Breast epithelium (tissue), 3 donors: ENCODE measurements around the gene SARM1.

Experiments
- POLR2A ChIP-seq: fragments of 450-650 bp; IDR thresholded peaks from one replicate; pipeline ENCODE4 v1.6.1; 2016; ENCODE audit warnings: antibody characterized with exemption, mild to moderate bottlenecking, moderate library complexity
- POLR2AphosphoS5 ChIP-seq, 3 donors: sonication (generic); formaldehyde crosslinking; IDR thresholded peaks; one replicate each; pipeline ENCODE4 v1.6.1; 2017; ENCODE audit warnings: antibody characterized with exemption in 3 of 3
- TF ChIP-seq, protein P1 (sequence below), 3 donors: fragments of 450-650 bp; IDR thresholded peaks; one replicate each; pipeline ENCODE4 v1.5.1; 2016 to 2017; ENCODE audit warnings: antibody characterized with exemption in 3 of 3, mild to moderate bottlenecking in 3 of 3, moderate library complexity in 3 of 3

DNA sequence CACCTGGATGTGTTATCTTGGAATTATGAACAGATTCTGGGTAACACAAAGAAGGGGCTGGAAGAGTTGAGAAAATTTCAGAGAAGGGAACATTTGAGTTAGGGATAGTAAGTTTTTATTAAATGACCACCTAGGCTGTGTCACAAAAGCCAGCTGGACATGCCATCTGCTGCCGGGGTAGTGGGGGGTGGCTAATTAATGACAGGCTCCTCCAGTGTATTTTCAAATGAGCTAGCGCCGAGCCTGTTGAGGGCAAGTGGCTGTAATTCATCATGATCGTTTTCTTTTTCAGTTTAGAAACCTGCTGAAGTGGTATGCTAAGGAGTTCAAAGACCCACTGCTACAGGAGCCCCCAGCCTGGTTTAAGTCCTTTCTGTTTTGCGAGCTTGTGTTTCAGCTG is 46.3 kb upstream of the SARM1 start:
- TF ChIP-seq, protein P1, sequence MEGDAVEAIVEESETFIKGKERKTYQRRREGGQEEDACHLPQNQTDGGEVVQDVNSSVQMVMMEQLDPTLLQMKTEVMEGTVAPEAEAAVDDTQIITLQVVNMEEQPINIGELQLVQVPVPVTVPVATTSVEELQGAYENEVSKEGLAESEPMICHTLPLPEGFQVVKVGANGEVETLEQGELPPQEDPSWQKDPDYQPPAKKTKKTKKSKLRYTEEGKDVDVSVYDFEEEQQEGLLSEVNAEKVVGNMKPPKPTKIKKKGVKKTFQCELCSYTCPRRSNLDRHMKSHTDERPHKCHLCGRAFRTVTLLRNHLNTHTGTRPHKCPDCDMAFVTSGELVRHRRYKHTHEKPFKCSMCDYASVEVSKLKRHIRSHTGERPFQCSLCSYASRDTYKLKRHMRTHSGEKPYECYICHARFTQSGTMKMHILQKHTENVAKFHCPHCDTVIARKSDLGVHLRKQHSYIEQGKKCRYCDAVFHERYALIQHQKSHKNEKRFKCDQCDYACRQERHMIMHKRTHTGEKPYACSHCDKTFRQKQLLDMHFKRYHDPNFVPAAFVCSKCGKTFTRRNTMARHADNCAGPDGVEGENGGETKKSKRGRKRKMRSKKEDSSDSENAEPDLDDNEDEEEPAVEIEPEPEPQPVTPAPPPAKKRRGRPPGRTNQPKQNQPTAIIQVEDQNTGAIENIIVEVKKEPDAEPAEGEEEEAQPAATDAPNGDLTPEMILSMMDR (IDR thresholded peaks at IDR 0.05) = no peak
- TF ChIP-seq POLR2A = no peak
- no peak for TF ChIP-seq POLR2AphosphoS5 (IDR thresholded peaks at IDR 0.05)
